Neural cell (in vitro differentiated cells): ENCODE results near the gene DPH1. TPM values are rescaled to one million over a fixed set of nuclear protein-coding genes. Genes with fewer than 3 reads are reported as not detected.

Source experiments
- H2AFZ ChIP-seq: fragments of 200-600, 300-800 bp; sonication (generic), shearing (Covaris generic); 2 replicates; pipeline ENCODE4 v1.6.0; 2014; ENCODE audit warnings: low read depth, mild to moderate bottlenecking, antibody characterized with exemption, low read length, moderate library complexity
- H3F3A ChIP-seq: fragments of 200-600 bp; shearing (Covaris generic); 2 replicates; pipeline ENCODE4 v1.6.1; 2016; ENCODE audit warnings: mild to moderate bottlenecking, moderate library complexity, mixed read lengths, antibody characterized with exemption, low read length; ENCODE audit not compliant: insufficient read depth, poor library complexity, severe bottlenecking
- H3K27ac ChIP-seq: fragments of 200-600, 300-800 bp; sonication (generic), shearing (Covaris generic); 2 replicates; pipeline ENCODE4 v1.5.1; 2014; ENCODE audit warnings: mild to moderate bottlenecking, low read length, moderate library complexity
- H3K27me3 ChIP-seq: fragments of 300-800, 200-600 bp; sonication (generic), shearing (Covaris generic); 2 replicates; pipeline ENCODE4 v1.6.0; 2014; ENCODE audit warnings: mild to moderate bottlenecking, low read depth, low read length, moderate library complexity; ENCODE audit not compliant: insufficient read depth
- H3K36me3 ChIP-seq: fragments of 300-800, 200-600 bp; sonication (generic), shearing (Covaris generic); 2 replicates; pipeline ENCODE4 v1.5.1; 2014; ENCODE audit warnings: mild to moderate bottlenecking, antibody characterized with exemption, low read length, moderate library complexity; ENCODE audit not compliant: insufficient read depth
- H3K4me2 ChIP-seq: fragments of 300-800, 200-600 bp; sonication (generic), shearing (Covaris generic); 2 replicates; pipeline ENCODE4 v1.6.0; 2014; ENCODE audit warnings: mild to moderate bottlenecking, low read length
- H3K4me3 ChIP-seq: fragments of 300-800, 200-600 bp; sonication (generic), shearing (Covaris generic); 2 replicates; pipeline ENCODE4 v1.5.1; 2014; ENCODE audit warnings: mild to moderate bottlenecking, low read length, moderate library complexity
- H3K79me2 ChIP-seq: fragments of 200-600 bp; shearing (Covaris generic); replicated peaks from 2 replicates; pipeline ENCODE4 v1.6.0; 2014; ENCODE audit warnings: mild to moderate bottlenecking, low read length, moderate library complexity; ENCODE audit not compliant: insufficient read depth
- H3K9ac ChIP-seq: fragments of 300-800, 200-600 bp; sonication (generic), shearing (Covaris generic); 2 replicates; pipeline ENCODE4 v1.6.1; 2016; ENCODE audit warnings: mild to moderate bottlenecking, low read length, mixed read lengths
- H3K9me2 ChIP-seq: fragments of 200-600 bp; shearing (Covaris generic); 2 replicates; pipeline ENCODE4 v1.6.1; 2016; ENCODE audit warnings: mild to moderate bottlenecking, low read length, mixed read lengths; ENCODE audit not compliant: insufficient read depth
- H3K9me3 ChIP-seq: fragments of 200-600, 300-800 bp; sonication (generic), shearing (Covaris generic); 2 replicates; pipeline ENCODE4 v1.6.1; 2016; ENCODE audit warnings: mild to moderate bottlenecking, mixed run types, low read length, moderate library complexity, mixed read lengths
- H4K20me1 ChIP-seq: fragments of 200-600 bp; shearing (Covaris generic); 2 replicates; pipeline ENCODE4 v1.6.1; 2016; ENCODE audit warnings: mild to moderate bottlenecking, mixed run types; ENCODE audit not compliant: insufficient read depth
- EZH2 ChIP-seq: fragments of 200-600, 300-800 bp; shearing (Covaris generic), sonication (generic); IDR thresholded peaks from 2 replicates; pipeline ENCODE4 v1.6.1; 2014; ENCODE audit warnings: antibody characterized with exemption, low read length, borderline replicate concordance, mild to moderate bottlenecking; ENCODE audit not compliant: insufficient read depth, poor library complexity, severe bottlenecking
- MXI1 ChIP-seq: fragments of 450-650 bp; conservative IDR thresholded peaks from 2 replicates; pipeline ENCODE4 v1.6.1; 2014; ENCODE audit warnings: antibody characterized with exemption, mild to moderate bottlenecking; ENCODE audit not compliant: poor library complexity, severe bottlenecking
- POLR2AphosphoS5 ChIP-seq: IDR thresholded peaks from 2 replicates; pipeline ENCODE4 v1.6.1; 2012
- RAD21 ChIP-seq: fragments of 450-650 bp; conservative IDR thresholded peaks from 2 replicates; pipeline ENCODE4 v1.6.1; 2014; ENCODE audit warnings: antibody characterized with exemption, mild to moderate bottlenecking, moderate library complexity
- SMC3 ChIP-seq: fragments of 450-650 bp; conservative IDR thresholded peaks from 2 replicates; pipeline ENCODE4 v1.6.1; 2014; ENCODE audit warnings: antibody characterized with exemption, mild to moderate bottlenecking, moderate library complexity; ENCODE audit not compliant: poor library complexity
- polyA plus RNA-seq: library from polyadenylated mRNA; depleted of rRNA; stranded (reverse); fragments of >200 nt; gene quantifications from 2 replicates; pipeline ENCODE4 v1.2.3, GENCODE V29; 2014
- TF ChIP-seq, protein P1 (sequence below): fragments of 450-650 bp; IDR thresholded peaks from 2 replicates; pipeline ENCODE4 v1.5.1; 2014; ENCODE audit warnings: antibody characterized with exemption, mild to moderate bottlenecking, moderate library complexity; ENCODE audit not compliant: poor library complexity, severe bottlenecking
- TF ChIP-seq, protein P2 (sequence below): IDR thresholded peaks from 2 replicates; pipeline ENCODE4 v1.6.1; 2012; ENCODE audit warnings: borderline replicate concordance

Gene DPH1
- polyA plus RNA-seq, 1 donor from 2014 or later = 44.8 TPM

GRCh38 chr17:2054512-2055291, 24.7 kb downstream of the DPH1 start, which contains the start of gene HIC1:
Gene HIC1 (plus strand): TSS chr17:2055103. CDS start chr17:2056691, 1,588 bp downstream.
- Histone ChIP-seq H3K9ac (peak within 1 kb of the TSS; percentile 59), H3K4me2 (no peak within 1 kb of the TSS), H3K27me3 (peaks cover 74% of the 10 kb centered on the region), H3K36me3 (no peaks in the 10 kb centered on the region), H3K9me2 (no peaks in the 10 kb centered on the region), H3K79me2 (no peaks in the 10 kb centered on the region), H4K20me1 (no peaks in the 10 kb centered on the region), H2AFZ (no peak within 1 kb of the TSS), H3F3A (no peaks in the 10 kb centered on the region), H3K4me3 (peak within 1 kb of the TSS; percentile 64), H3K27ac (no peak within 1 kb of the TSS), H3K9me3 (peaks cover 5% of the 10 kb centered on the region)
- TF ChIP-seq POLR2AphosphoS5 = no peak
- TF ChIP-seq MXI1 = peak; percentile 50
- TF ChIP-seq, protein P1, sequence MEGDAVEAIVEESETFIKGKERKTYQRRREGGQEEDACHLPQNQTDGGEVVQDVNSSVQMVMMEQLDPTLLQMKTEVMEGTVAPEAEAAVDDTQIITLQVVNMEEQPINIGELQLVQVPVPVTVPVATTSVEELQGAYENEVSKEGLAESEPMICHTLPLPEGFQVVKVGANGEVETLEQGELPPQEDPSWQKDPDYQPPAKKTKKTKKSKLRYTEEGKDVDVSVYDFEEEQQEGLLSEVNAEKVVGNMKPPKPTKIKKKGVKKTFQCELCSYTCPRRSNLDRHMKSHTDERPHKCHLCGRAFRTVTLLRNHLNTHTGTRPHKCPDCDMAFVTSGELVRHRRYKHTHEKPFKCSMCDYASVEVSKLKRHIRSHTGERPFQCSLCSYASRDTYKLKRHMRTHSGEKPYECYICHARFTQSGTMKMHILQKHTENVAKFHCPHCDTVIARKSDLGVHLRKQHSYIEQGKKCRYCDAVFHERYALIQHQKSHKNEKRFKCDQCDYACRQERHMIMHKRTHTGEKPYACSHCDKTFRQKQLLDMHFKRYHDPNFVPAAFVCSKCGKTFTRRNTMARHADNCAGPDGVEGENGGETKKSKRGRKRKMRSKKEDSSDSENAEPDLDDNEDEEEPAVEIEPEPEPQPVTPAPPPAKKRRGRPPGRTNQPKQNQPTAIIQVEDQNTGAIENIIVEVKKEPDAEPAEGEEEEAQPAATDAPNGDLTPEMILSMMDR = peak; percentile 90
- TF ChIP-seq, protein P2, sequence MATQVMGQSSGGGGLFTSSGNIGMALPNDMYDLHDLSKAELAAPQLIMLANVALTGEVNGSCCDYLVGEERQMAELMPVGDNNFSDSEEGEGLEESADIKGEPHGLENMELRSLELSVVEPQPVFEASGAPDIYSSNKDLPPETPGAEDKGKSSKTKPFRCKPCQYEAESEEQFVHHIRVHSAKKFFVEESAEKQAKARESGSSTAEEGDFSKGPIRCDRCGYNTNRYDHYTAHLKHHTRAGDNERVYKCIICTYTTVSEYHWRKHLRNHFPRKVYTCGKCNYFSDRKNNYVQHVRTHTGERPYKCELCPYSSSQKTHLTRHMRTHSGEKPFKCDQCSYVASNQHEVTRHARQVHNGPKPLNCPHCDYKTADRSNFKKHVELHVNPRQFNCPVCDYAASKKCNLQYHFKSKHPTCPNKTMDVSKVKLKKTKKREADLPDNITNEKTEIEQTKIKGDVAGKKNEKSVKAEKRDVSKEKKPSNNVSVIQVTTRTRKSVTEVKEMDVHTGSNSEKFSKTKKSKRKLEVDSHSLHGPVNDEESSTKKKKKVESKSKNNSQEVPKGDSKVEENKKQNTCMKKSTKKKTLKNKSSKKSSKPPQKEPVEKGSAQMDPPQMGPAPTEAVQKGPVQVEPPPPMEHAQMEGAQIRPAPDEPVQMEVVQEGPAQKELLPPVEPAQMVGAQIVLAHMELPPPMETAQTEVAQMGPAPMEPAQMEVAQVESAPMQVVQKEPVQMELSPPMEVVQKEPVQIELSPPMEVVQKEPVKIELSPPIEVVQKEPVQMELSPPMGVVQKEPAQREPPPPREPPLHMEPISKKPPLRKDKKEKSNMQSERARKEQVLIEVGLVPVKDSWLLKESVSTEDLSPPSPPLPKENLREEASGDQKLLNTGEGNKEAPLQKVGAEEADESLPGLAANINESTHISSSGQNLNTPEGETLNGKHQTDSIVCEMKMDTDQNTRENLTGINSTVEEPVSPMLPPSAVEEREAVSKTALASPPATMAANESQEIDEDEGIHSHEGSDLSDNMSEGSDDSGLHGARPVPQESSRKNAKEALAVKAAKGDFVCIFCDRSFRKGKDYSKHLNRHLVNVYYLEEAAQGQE = no peak
- peak; percentile 87 for TF ChIP-seq SMC3
- TF ChIP-seq RAD21 = peak; percentile 80
- TF ChIP-seq EZH2 = no peak

- peaks cover 5% of the 10 kb centered on the region for H3K9me3 ChIP-seq
- H3K27me3 ChIP-seq = peaks cover 82% of the 10 kb centered on the region
- H3F3A ChIP-seq = no peaks in the 10 kb centered on the region
- no peak for TF ChIP-seq POLR2AphosphoS5
- no peak for TF ChIP-seq SMC3
- H3K4me2 ChIP-seq = no peak overlapping the region
- H3K36me3 ChIP-seq = no peaks in the 10 kb centered on the region
- no peaks in the 10 kb centered on the region for H3K9me2 ChIP-seq
- no peaks in the 10 kb centered on the region for H3K79me2 ChIP-seq
- H3K4me3 ChIP-seq = peak overlapping the region; percentile 64
- no peak overlapping the region for H3K27ac ChIP-seq
- H3K9ac ChIP-seq = peak overlapping the region; percentile 41
- H2AFZ ChIP-seq = no peak overlapping the region
- no peaks in the 10 kb centered on the region for H4K20me1 ChIP-seq
Measured at GRCh38 chr17:2055292-2056205, 25.6 kb downstream of the DPH1 start.
